ENCODE measurements around the gene AMBRA1.

Gene AMBRA1

GRCh38 chr11:46445192-46445919 is 148.5 kb downstream of the AMBRA1 start:
- no peak for DNase-seq (ENCODE audit: low read depth, low spot score)

DNA sequence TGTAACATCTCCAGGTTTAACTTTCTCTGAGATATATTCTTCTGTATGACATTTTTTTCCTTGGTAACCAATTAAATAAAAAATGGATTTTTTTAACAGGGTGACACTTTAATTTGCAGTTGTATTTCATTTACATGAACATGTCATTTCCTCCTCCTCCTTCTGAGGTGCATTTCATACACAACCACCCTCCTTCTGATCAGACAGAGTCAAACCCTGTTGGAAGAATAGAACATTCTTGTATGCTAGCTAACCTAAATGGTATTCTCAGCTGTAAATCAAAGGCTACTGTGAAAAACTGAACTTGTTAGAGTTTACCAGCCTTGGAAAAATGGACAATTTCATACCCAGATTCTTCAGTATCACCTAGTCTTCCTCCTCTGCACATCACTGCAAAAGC is 149.5 kb downstream of the AMBRA1 start:
- DNase-seq (ENCODE audit: low read depth, low spot score) = no peak

DNA sequence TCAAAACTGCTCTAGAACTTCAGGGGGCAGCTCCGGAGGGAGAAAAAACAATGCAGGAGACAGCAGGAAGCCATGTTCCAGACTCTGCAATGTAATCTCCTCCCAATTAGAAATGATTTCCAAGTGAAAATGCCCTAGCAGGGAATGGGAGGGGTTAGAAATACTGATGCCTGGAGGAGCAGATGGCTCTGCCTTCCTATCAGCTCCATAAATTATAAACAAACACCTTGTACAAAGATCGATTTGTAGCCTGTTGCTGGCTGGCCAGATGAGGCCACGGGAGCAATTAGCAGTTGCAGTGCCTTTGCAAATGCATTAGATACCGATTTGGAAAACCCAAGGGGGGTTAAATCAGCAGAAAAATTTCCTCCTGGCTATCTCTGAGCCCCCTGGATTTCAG is 155.6 kb downstream of the AMBRA1 start:
- DNase-seq (ENCODE audit: low read depth, low spot score) = no peak

DNA sequence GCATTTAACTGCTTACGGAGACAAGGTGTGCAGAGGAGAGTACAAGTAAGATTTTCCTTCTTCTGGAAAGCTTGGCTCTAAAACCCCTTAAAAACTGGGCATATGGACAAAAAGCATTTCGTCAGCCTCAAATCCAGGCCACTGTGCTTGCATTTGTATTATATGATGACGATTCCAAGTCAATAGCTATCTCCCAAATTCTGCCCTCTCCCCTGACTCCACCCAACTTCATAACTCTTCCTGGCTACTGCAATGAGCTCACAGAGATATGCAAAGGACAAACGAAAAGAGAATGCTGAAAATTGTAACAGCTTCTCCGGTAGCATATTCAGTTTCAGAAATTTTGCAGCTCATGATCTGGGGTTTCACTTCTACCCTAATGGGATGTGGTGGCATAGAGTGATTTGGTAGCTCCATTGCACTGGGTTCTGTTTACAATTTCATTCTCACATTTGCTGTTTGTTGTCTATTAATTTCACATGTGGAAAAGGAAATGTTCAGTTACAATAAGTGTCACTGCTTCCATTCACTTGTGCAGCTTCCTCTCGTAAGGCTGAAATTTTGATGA is 156.6 kb downstream of the AMBRA1 start:
- DNase-seq (ENCODE audit: low read depth, low spot score) = no peak

DNA sequence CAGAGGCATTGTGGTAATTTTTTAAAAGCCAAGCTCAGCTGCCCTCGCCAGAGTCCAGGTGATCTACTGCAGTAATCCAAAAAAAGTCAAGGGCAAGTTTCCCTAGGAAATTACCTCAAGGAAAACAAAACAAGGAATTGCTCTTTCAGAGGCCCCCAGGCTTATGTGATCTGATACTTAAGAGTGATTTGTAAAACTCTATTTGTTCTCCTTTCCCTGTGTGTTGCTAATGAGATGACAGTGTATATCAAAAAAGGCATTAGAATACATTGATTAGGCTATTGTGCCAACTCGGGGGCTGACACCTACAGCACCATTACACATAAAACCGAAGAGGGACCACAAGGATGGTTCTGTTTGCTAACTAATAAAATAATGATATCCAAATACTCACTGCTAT is 157.7 kb downstream of the AMBRA1 start:
- DNase-seq (ENCODE audit: low read depth, low spot score) = no peak

- no peak for DNase-seq (ENCODE audit: low read depth, low spot score)
Observed at GRCh38 chr11:46435679-46436078, 158.1 kb downstream of the AMBRA1 start.

DNA sequence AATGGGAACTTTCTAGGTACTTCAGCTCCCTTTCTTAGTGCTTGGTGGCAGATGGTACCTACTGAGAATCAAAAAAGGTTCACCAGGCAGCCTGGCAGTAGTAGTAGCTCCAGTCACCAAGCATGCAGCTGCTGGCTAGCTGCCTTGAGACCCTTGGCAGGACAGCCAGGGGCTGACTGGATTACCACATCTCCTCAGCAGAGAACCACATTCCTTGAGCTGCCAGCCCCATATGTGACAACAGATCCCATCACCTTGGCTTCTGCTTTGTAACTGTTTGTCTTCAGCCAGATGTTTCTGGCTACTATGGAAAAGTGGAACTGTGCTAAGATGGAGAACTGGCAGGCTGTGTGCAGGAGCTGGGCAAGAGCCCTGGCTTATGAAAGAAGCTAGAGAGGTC is 162.6 kb downstream of the AMBRA1 start:
- no peak for DNase-seq (ENCODE audit: low read depth, low spot score)

GRCh38 chr11:46429717-46430116 is 164.1 kb downstream of the AMBRA1 start:
- no peak for DNase-seq (ENCODE audit: low read depth, low spot score)

GRCh38 chr11:46427364-46427763 is 166.5 kb downstream of the AMBRA1 start:
- no peak for DNase-seq (ENCODE audit: low read depth, low spot score)

DNA sequence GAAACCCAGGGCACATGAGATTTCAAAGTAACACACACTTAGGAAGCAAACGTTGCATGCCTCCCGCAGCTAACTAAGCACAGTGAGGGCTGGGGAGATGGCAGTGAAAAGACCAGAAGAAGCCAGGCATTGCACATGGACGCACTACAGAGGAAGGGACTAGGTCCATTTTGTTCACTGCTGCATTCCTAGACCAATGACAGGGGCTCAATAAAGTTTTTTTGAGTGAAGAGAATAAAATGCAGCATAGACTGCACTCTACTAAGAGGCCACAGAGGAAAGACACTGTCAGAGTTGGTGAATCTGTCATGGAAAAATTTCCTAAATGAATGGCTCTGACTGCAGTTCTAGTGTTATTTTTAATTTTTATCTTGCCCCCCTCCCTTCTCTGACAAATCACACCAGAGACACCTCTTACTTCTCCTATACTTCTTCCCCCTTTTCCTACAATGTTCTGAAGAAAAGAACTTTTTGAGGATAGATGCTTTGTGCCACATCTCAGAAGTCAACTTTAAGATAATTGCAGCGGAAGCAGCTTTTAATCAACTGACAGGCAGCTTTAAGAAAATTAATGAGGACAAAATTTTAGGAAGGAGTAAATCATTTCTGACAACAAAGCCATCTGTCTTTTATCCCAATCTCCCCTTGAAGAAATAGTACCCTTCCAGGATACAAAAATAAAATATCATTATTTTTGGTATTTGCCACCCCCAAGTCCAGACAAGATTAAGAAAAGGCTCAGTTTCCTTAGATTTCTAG is 167.4 kb downstream of the AMBRA1 start:
- no peak for DNase-seq (ENCODE audit: low read depth, low spot score)

- no peak for DNase-seq (ENCODE audit: low read depth, low spot score)
Observed at GRCh38 chr11:46422588-46422987, 171.2 kb downstream of the AMBRA1 start.

GRCh38 chr11:46421257-46421880 is 172.5 kb downstream of the AMBRA1 start:
- DNase-seq (ENCODE audit: low read depth, low spot score) = no peak

GRCh38 chr11:46420513-46420912 is 173.3 kb downstream of the AMBRA1 start:
- no peak for DNase-seq (ENCODE audit: low read depth, low spot score)

GRCh38 chr11:46418751-46419150 is 175.1 kb downstream of the AMBRA1 start:
- no peak for DNase-seq (ENCODE audit: low read depth, low spot score)

GRCh38 chr11:46417711-46418110 is 176.1 kb downstream of the AMBRA1 start:
- no peak for DNase-seq (ENCODE audit: low read depth, low spot score)

GRCh38 chr11:46414879-46415278 is 178.9 kb downstream of the AMBRA1 start:
- DNase-seq (ENCODE audit: low read depth, low spot score) = no peak

DNA sequence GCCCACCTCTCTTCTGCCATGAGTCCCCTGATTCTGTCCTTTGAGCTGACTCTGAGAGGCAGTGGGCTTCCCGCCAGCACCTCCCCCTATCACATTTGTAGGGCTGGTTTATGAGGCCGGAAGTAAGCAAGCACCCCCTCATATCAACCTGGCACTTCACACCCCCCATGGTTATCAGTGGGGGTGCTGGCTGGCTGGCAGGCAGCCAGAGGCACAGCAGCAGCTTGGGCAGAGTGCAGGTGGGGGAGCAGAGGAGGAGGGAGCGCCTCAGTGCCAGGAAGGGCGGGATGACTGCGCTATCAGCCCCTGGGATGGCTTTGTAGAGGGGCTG is 179.4 kb downstream of the AMBRA1 start:
- no peak for DNase-seq (ENCODE audit: low read depth, low spot score)

DNA sequence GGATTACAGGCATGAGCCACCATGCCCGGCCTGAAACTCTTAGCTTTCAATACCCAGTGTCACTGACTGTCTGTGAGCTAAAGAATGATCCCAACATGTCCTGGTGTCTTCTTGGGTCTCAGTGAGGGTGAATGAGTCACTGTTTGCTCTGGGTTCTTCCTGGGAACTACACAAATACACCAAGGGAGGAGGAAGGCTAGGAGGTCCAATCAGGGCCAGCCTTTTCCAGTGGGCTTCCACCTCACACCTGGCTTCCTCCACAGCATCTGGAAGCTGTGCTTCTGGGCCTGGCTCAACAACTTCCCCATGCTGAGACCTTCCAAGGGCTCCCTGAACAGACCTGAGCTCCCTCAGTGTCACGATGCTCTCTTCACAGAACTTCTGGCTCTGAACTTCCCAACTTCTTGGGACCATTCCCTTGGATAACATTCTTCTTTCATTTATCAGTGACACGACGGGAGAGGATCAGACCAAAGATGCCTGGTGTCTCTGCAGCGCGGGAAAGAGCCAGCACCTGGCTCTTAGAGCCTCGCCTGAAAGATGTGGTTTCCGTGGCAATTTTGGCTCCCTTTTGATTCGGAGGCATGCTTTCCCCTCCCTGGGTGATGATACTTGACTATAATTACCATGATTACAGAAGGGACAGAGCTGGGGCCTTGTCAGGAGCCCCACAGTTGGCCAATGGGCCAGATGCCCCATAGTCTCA is 179.9 kb downstream of the AMBRA1 start:
- no peak for DNase-seq (ENCODE audit: low read depth, low spot score)

GRCh38 chr11:46410021-46410420 is 183.8 kb downstream of the AMBRA1 start:
- DNase-seq (ENCODE audit: low read depth, low spot score) = no peak

GRCh38 chr11:46408407-46408986 is 185.3 kb downstream of the AMBRA1 start:
- no peak for DNase-seq (ENCODE audit: low read depth, low spot score)

- no peak for DNase-seq (ENCODE audit: low read depth, low spot score)
Observed at GRCh38 chr11:46407635-46408034, 186.2 kb downstream of the AMBRA1 start.

Data from activated CD4-positive, CD25-positive, alpha-beta regulatory T cell treated with anti-CD3 and anti-CD28 coated beads, Interleukin-2, amount 50 U/mL, for 16 hours (primary cell).